Body of pancreas (tissue), 4 donors: ENCODE results near the gene PACS2. TPM values are rescaled to one million over a fixed set of nuclear protein-coding genes. Genes with fewer than 3 reads are reported as not detected.

ENCODE experiments used
- ATAC-seq: fragments of 150-250 bp; one replicate; pipeline ENCODE4 v1.9.1; 2016
- DNase-seq, 4 donors: peaks; one replicate each; pipeline ENCODE4 v3.0.0-alpha.2; 2019
- H3K27ac ChIP-seq, 4 donors: fragments of 200-600 bp; sonication (generic); 1 replicate in 3 of 4; 2 replicates in 1 of 4; pipeline versions ENCODE4 v1.5.1 to v1.6.1; 2016 to 2019; ENCODE audit warnings: mild to moderate bottlenecking in 1 of 4, mixed read lengths in 1 of 4, moderate library complexity in 1 of 4
- H3K27me3 ChIP-seq, 2 donors: fragments of 200-600 bp; sonication (generic); one replicate each; pipeline ENCODE4 v1.6.0; 2016; ENCODE audit warnings: mild to moderate bottlenecking in 1 of 2
- H3K36me3 ChIP-seq, 2 donors: fragments of 200-600 bp; sonication (generic); replicated peaks in 1 of 2; 2 replicates each; pipeline ENCODE4 v1.5.1; 2016; ENCODE audit warnings: low read depth in 2 of 2; ENCODE audit not compliant: insufficient read depth in 1 of 2
- H3K4me1 ChIP-seq: fragments of 200-600 bp; sonication (generic); one replicate; pipeline ENCODE4 v1.6.0; 2016
- H3K4me3 ChIP-seq, 2 donors: fragments of 200-600 bp; sonication (generic); 1 replicate in 1 of 2; 2 replicates in 1 of 2; pipeline ENCODE4 v1.5.1; 2016 to 2019
- H3K9me3 ChIP-seq, 3 donors: fragments of 200-600 bp; sonication (generic); 1 replicate in 2 of 3; 2 replicates in 1 of 3; pipeline ENCODE4 v1.5.1; 2016
- POLR2A ChIP-seq, 3 donors: fragments of 450-650 bp; IDR thresholded peaks; one replicate each; pipeline ENCODE4 v1.6.1; 2016; ENCODE audit warnings: antibody characterized with exemption in 3 of 3, mild to moderate bottlenecking in 2 of 3
- WGBS, 2 donors: methylation state at CpG; one replicate each; pipeline ENCODE4 v1.1.5; 2017; 5-methylcytosine and 5-hydroxymethylcytosine counted together
- intact Hi-C: fragments of 100-400 bp; cut with DNase I; formaldehyde crosslinking; loops from one replicate; pipeline ENCODE4 v1.15.1; 2023
- total RNA-seq, 2 donors: library from RNA; depleted of rRNA; stranded (reverse); fragments of >200 nt; gene quantifications; one replicate each; pipeline ENCODE4 v1.1.0, GENCODE V29; 2016
- TF ChIP-seq, protein P1 (sequence below), 7 experiments: fragments of 450-650 bp in 4 of 7; fragments of 200-600 bp in 3 of 7; sonication (generic) in 3 of 7; IDR thresholded peaks; one replicate each; pipeline ENCODE4 v1.5.1; 2016 to 2019; ENCODE audit warnings: antibody characterized with exemption in 7 of 7

Gene PACS2
- total RNA-seq, 2 donors from 2014 or later = 56.6 to 102 TPM

DNA sequence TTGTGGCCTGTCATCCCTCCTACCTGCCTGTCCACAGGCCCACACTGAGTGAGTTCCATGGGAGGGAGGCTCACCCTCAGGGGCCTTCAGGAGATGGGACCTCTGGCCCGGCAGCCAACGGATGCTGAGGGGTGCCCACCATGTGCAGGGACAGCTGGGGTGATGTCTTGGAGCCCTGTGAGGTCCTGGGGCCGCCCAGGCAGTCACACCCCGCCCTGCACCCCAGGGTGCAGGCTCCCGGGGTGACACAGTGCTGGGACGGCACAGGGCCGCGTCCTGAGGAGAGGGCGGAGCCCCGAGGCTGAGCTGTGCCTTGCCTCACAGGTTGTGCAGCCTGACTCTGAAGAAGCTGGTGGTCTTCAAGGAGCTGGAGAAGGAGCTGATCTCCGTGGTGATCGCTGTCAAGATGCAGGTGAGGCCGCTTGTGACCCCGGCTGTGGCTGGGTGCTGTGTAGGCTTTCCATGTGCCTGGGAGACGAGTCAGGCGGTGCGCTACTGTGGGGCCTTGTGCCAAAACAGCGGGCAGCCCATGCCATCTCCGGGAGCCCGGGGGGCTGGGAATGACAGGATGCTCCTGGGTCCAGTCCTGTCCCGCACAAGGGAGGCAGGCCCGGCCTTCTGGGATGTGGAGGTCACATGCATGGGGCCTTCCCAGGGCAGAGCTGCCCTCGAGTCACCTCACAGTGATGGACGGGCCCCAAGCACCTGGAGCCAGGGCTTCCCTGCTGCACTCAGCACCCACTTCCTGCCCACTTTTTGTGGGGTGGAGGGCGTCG, 33.8 kb downstream of the PACS2 start:
- DNase-seq (no peak), ATAC-seq (no peak)
- intact Hi-C loops = loop anchor here (5.0 kb wide), 2 partner anchors 61 to 146 kb away; no protein-coding TSS in a partner anchor
- 85 to 87% methylated on average over 15 to 19 of the region's 26 CpGs for WGBS, 2 donors
- H3K9me3 ChIP-seq = no peaks in the 10 kb centered on the region
- TF ChIP-seq POLR2A (IDR thresholded peaks at IDR 0.05) = no peak
- TF ChIP-seq, protein P1, sequence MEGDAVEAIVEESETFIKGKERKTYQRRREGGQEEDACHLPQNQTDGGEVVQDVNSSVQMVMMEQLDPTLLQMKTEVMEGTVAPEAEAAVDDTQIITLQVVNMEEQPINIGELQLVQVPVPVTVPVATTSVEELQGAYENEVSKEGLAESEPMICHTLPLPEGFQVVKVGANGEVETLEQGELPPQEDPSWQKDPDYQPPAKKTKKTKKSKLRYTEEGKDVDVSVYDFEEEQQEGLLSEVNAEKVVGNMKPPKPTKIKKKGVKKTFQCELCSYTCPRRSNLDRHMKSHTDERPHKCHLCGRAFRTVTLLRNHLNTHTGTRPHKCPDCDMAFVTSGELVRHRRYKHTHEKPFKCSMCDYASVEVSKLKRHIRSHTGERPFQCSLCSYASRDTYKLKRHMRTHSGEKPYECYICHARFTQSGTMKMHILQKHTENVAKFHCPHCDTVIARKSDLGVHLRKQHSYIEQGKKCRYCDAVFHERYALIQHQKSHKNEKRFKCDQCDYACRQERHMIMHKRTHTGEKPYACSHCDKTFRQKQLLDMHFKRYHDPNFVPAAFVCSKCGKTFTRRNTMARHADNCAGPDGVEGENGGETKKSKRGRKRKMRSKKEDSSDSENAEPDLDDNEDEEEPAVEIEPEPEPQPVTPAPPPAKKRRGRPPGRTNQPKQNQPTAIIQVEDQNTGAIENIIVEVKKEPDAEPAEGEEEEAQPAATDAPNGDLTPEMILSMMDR (IDR thresholded peaks at IDR 0.05) = no peak
- peaks cover 16% of the 10 kb centered on the region for H3K4me1 ChIP-seq
- no peaks in the 10 kb centered on the region for H3K36me3 ChIP-seq
- H3K27ac ChIP-seq = no peak overlapping the region
- no peak overlapping the region for H3K4me3 ChIP-seq
- H3K27me3 ChIP-seq = no peaks in the 10 kb centered on the region

DNA sequence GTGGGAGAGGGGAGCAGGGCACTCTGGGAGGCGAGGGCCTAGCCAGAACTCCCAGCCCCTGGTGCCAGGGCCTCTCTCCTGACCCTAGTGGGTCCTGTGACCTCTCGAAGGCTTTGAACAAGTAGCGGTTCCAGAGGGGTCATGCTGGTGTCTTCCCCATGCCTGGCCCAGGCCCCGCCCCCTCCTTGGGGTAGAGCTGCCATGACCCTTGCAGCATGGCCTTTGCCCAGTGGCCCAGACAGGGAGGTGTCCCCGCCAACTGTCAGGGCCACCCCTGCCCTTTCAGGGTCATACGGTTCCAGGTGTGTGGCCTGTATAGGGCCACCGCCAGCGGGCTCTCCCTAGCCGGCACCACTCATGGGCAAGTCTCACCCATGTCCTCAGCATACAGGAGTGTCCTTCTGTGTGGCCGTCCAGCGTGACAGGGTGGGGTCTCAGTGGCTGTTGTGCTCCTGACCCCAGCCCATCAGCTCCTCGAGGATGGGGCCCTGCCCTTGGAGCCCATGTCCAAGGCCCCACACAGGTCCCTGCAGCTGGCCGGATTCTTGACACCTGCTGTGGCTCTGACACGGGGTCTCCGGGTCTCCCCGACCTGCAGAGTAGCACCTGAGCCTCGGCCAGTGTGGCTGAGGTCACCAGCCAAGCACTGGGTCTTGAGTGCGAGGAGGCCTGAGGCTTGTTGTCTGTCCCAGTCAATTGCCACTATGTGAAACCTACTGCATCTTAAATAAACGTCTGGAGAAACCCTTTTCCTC, 34.6 kb downstream of the PACS2 start:
- Histone ChIP-seq H3K36me3 (no peaks in the 10 kb centered on the region), H3K4me1 (peaks cover 15% of the 10 kb centered on the region), H3K4me3 (no peak overlapping the region), H3K27me3 (no peaks in the 10 kb centered on the region), H3K9me3 (no peaks in the 10 kb centered on the region), H3K27ac (no peak overlapping the region)
- intact Hi-C loops = loop anchor here (5.0 kb wide), 2 partner anchors 62 to 147 kb away; no protein-coding TSS in a partner anchor
- WGBS, 2 donors = 87 to 100% methylated on average over 2 to 11 of the region's 19 CpGs
- ATAC-seq = no peak
- TF ChIP-seq, protein P1 (IDR thresholded peaks at IDR 0.05) = no peak
- no peak for TF ChIP-seq POLR2A (IDR thresholded peaks at IDR 0.05)
- no peak for DNase-seq

DNA sequence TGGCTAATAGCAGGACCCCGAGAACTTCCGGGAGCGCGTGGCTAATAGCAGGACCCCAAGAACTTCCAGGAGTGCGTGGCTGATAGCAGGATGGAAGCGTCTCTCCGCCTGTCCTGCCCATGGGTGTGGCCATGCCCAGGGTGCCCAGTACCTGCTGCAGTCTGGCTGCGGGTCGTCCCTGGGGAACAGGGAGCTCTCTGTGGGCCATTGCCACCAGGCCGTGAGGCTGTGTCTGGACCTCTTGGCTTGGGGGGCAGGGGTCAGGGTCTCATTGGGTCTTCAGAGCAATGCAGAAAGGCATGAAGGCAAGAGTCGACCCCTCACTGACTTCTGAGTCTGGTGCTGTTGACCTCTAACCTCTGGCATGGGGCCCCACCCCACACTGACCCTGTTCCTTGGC, 35.4 kb downstream of the PACS2 start:
- Histone ChIP-seq H3K36me3 (no peaks in the 10 kb centered on the region), H3K4me3 (no peak overlapping the region), H3K27me3 (no peaks in the 10 kb centered on the region), H3K9me3 (no peaks in the 10 kb centered on the region), H3K27ac (no peak overlapping the region), H3K4me1 (peaks cover 15% of the 10 kb centered on the region)
- 83 to 91% methylated on average over 6 to 11 of the region's 11 CpGs for WGBS, 2 donors
- no peak for DNase-seq
- ATAC-seq = no peak
- intact Hi-C loops = loop anchor here (5.0 kb wide), 3 partner anchors 63 to 263 kb away; no protein-coding TSS in a partner anchor
- TF ChIP-seq, protein P1 (IDR thresholded peaks at IDR 0.05) = no peak
- TF ChIP-seq POLR2A (IDR thresholded peaks at IDR 0.05) = no peak

DNA sequence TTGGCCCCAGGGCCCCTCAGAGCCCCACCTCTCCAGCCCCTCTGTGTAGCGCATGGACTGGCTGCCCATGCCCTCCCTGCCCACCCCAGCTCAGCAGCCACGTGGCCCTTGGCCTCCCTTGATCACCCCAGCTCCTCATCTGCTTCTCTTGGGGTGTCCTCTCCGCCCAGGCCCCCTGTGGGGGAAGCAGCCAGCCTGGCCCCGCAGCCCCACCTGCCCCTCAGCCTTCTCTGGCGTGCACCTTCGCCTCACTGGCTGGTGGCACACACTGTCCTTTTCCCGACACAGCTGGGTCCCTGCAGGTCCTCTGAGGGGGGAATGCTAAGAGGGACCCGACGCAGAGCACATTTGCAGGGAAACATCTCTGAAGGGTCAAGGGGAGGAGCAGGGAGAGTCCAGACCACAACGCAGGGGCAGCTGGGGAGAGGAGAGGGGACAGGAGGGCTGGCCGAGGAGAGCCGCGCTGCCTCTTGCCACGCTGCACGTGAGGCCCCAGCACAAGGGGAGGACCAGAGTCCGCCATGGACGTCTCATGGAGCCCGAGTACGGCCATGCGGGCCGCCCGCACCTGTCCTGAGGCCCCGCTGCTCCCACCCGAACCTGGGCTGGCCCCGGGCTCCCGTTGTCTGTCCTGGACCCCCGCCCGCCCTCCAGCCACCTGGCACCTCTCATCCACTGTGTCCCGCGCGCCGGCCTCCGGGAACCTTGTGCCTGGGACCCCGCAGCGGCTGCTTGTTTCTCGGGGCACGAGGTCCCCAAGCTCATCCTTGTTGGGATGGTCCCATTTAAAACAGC, 36.1 kb downstream of the PACS2 start:
- WGBS, 2 donors = 92 to 93% methylated on average over 28 to 34 of the region's 37 CpGs
- TF ChIP-seq POLR2A (IDR thresholded peaks at IDR 0.05) = no peak
- TF ChIP-seq, protein P1 (IDR thresholded peaks at IDR 0.05) = no peak
- Histone ChIP-seq H3K4me1 (peaks cover 14% of the 10 kb centered on the region), H3K4me3 (no peak overlapping the region), H3K27ac (no peak overlapping the region), H3K36me3 (no peaks in the 10 kb centered on the region), H3K9me3 (no peaks in the 10 kb centered on the region), H3K27me3 (no peaks in the 10 kb centered on the region)
- DNase-seq (no peak), ATAC-seq (no peak)
- intact Hi-C loops = loop anchor here (5.0 kb wide), 1 partner anchor 263 kb away; no protein-coding TSS in a partner anchor
